ENCODE data around the gene YES1.

- no peak for TF ChIP-seq FOXA1 (IDR thresholded peaks at IDR 0.05)
- TF ChIP-seq MAX (IDR thresholded peaks at IDR 0.05): no peak
- no peak for TF ChIP-seq CTCF (IDR thresholded peaks at IDR 0.05; ENCODE audit: low read depth, low read length, missing input control)
- no peak for TF ChIP-seq ZBTB33 (IDR thresholded peaks at IDR 0.05)
- no peak for TF ChIP-seq RXRA (IDR thresholded peaks at IDR 0.05)
- no peak for TF ChIP-seq YY1 (IDR thresholded peaks at IDR 0.05)
- no peak for TF ChIP-seq REST (IDR thresholded peaks at IDR 0.05)
- TF ChIP-seq GABPA (IDR thresholded peaks at IDR 0.05 in 1 of 2, conservative IDR thresholded peaks at IDR 0.05 in 1 of 2): no peak
- no peak for TF ChIP-seq RAD21 (IDR thresholded peaks at IDR 0.05)
- no peak for TF ChIP-seq ATF3 (IDR thresholded peaks at IDR 0.05)
- no peak for TF ChIP-seq TAF1 (conservative IDR thresholded peaks at IDR 0.05)
Observed at GRCh38 chr18:827093-827677, 15.1 kb upstream of the YES1 start.

Measured in liver (tissue), 3 donors.